ENCODE results near the gene CABP4.
A peak's percentile ranks its signal among the peaks of the same experiment; 100 is the strongest.
"Not testable (repeated sequence)": the region's sequence is repeated elsewhere in the genome, so short reads cannot be mapped to it uniquely, and the experiment has no call there.

The CABP4 gene

DNA sequence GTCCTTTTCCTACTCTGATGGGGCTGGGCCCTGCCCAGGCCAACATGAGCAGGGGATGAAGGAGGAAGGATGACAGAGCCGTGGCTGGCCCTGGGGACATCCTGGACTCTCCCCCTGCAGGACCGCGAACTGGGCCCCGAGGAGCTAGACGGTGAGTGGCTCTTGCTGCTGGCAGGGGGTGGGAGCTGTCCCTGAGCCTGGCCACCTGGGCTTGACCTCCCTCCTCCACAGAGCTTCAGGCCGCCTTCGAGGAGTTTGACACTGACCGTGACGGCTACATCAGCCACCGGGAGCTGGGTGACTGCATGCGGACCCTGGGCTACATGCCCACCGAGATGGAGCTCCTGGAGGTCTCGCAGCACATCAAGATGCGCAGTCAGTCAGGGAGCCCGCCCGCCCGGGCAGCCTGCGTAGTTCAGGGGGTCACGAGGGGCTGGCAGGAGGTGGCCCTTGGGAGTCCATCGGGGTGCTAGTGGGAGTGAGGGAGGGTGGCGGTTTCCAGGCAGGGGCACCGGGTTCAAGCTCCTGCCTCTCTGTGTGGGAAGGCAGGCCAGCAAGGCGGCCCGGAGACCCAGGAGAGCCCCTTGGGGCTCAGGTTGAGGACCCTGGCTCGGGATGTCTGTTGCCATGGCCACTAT is 1.0 kb downstream of the CABP4 start:
- DNase-seq = no peak

DNA sequence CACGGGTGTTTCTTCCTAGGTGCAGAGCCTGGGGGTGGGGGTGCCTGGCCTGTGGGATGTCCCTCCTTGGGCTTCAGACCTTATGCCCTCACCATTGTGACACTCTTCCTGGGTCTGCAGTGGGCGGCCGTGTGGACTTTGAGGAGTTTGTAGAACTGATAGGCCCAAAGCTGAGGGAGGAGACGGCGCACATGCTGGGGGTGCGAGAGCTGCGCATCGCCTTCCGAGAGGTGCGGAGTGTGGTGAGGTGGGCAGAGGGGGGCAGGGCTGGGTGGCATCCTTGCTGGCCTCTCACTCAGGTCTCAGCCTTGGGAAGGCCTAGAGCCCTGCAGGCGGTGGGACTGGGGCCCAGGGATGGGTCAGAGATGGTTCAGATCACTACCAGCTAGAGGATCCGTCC is 2.3 kb downstream of the CABP4 start:
- no peak for DNase-seq

DNA sequence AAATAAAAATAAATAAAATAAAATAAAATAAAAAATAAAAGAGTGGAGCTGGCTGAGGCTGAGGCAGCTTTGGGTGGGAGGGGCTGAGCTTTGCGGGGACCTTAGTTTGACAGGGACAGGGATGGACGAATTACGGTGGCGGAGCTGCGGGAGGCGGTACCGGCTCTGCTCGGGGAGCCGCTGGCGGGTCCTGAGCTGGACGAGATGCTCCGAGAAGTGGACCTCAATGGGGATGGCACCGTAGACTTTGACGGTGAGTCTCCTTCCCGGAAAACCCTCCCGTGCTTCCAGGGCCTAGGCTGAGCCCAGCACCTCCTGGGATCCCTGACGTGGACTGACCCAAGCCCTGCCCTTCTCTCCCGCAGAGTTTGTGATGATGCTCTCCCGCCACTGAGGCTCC is 3.1 kb downstream of the CABP4 start:
- DNase-seq = no peak

- no peak for DNase-seq
Measured at GRCh38 chr11:67463186-67463585, 8.0 kb downstream of the CABP4 start.

DNA sequence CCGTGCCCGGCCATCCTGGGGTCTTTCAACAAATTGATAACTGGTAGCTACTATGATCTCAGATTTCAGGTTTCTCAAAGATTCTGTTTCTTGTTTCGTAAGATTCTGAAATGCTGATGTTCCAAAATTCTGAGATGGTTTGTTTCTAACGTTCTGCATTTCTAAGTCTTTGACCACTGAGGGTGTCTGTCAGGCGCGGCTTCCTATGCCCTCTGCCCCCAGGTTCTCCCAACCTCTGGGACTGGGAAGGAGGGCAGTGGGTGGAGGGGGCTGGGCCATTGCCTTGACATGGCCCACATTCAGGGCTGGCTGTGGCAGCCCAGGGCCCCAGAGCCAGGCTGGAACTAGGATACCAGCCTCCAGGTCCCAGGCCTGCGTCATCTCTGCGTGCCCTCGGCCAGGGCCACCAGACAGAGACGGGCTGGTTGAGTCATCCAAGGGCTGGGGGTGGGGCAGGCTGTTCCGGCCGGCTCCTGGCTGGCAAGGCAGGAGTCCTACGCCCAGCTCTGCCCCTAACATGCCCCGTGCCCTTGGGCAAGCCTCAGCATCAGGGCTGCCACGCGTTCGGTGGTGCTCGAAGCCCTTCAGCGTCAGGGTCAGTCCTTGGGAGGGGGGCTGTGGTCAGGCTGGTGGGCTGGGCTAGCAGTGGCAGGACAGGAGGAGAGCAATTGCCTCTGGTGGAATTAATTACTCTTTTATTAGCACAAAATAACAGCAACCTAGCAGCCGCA is 8.7 kb downstream of the CABP4 start:
- no peak for DNase-seq

- DNase-seq = peak; percentile 73
Measured at GRCh38 chr11:67464411-67465188, 9.4 kb downstream of the CABP4 start.

DNA sequence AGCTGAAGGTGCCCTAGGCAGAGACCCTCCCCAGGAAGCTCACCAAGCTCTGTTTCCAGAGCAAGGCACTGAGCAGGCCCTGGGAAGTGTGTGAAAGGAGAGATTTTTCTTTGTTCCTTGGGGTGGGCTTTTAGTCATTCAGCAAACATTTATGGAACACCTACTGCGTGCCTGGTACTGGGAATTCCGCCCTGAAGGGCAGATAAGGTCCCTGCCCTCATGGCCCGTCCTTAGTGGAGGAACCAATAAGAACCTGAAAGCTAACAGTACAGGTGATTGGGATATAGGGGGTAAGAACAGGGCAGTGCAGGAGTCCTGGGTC is 10.0 kb downstream of the CABP4 start:
- DNase-seq = no peak

GRCh38 chr11:67465530-67465929 is 10.4 kb downstream of the CABP4 start:
- not testable (repeated sequence) for DNase-seq

- DNase-seq = peak; percentile 13
Measured at GRCh38 chr11:67466367-67466766, 11.2 kb downstream of the CABP4 start.

DNA sequence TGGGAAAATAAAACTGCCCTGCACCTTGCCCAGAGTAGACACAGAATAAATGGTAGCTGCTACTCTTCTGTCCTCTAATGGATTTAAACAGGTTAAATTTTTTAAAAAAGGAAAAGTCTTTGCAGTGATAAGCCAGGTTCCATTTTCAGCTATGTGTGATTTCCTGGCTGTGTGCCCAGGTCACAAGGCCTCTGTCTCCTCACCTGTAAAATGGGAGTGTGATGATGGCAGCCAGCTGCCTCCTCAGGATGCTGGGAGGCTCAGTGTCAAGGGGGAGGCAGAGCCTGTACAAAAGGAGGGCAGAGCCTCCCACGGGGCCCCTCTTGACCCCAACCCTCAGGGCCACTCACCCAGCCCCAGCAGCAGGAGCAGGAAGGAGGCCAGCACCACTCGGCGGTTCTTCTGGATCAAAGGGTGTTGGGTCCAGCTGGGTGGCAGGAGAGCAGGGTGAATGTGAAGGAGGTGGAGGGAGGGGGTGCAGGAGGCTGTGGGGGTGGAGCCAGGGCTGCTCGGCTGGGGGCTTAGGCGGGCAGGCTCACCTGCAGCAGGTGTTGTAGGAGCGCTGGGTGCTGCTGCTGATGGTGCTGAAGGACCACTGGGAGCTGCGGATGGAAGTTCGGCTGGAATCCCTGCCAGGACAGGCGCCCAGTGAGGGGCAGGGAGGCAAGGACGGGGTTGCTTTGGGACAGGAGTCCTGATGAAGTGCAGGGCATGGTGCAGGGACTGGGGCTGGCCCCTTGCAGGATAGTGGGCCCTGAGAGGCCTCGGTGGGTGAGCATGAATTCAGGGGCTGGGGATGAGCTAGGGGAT is 12.0 kb downstream of the CABP4 start:
- DNase-seq = no peak

DNA sequence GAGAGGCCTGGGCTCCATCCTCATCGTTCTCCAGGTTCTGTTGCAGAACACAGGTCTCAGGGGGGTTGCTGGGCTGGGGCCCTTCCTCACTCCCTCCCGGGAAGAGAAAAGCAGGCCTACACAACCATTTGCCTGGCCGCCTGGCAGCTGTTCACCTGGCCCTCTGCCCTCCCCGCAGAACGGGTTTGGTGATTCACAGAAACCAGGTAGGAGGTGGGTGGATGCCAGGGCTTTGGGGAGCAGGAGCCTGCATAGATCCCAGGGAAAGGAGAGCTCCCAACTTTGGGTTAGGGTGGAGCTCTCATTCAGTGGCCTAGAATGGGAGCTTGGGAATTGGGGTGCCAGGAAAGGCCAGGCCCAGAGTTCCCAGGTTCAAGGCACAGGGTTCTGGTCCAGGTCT is 12.9 kb downstream of the CABP4 start:
- no peak for DNase-seq

- DNase-seq = no peak
Measured at GRCh38 chr11:67468456-67468758, 13.3 kb downstream of the CABP4 start.

GRCh38 chr11:67468759-67469507 is 13.8 kb downstream of the CABP4 start, which contains the start of gene TMEM134:
Gene TMEM134 (minus strand): TSS chr11:67469251. CDS start chr11:67469192, 59 bp downstream.
- DNase-seq = peak; percentile 94

DNA sequence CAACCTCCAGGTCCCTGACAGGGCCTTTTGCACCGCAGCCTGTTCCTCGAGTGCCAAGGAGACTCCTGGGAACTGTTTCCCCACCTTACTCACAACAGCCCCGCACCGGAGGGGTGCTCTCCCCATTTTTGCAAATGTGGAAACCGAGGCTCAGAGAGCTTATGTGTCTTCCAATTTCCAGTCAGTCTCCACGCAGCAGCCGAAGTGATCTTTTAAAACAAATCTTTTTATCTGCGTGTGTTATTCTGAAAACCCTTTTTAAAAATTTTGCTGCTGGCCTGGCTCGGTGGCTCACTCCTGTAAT is 14.3 kb downstream of the CABP4 start:
- DNase-seq = no peak

- no peak for DNase-seq
Measured at GRCh38 chr11:67470337-67471002, 15.3 kb downstream of the CABP4 start.

GRCh38 chr11:67472882-67473281 is 17.7 kb downstream of the CABP4 start:
- no peak for DNase-seq

DNA sequence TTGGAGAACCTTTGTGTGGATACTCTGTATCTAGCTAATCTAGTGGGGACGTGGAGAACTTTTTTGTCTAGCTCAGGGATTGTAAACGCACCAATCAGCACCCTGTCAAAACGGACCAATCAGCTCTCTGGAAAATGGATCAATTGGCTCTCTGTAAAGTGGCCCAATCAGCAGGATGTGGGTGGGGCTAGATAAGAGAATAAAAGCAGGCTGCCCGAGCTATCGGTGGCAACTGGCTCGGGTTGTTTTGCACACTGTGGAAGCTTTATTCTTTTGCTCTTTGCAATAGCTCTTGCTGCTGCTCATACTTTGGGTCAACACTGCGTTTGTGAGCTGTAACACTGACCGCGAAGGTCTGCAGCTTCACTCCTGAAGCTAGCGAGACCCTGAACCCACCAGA is 21.5 kb downstream of the CABP4 start:
- not testable (repeated sequence) for DNase-seq

GRCh38 chr11:67477344-67478050 is 22.3 kb downstream of the CABP4 start:
- not testable (repeated sequence) for DNase-seq

GRCh38 chr11:67482275-67482826 is 27.2 kb downstream of the CABP4 start:
- no peak for DNase-seq

DNA sequence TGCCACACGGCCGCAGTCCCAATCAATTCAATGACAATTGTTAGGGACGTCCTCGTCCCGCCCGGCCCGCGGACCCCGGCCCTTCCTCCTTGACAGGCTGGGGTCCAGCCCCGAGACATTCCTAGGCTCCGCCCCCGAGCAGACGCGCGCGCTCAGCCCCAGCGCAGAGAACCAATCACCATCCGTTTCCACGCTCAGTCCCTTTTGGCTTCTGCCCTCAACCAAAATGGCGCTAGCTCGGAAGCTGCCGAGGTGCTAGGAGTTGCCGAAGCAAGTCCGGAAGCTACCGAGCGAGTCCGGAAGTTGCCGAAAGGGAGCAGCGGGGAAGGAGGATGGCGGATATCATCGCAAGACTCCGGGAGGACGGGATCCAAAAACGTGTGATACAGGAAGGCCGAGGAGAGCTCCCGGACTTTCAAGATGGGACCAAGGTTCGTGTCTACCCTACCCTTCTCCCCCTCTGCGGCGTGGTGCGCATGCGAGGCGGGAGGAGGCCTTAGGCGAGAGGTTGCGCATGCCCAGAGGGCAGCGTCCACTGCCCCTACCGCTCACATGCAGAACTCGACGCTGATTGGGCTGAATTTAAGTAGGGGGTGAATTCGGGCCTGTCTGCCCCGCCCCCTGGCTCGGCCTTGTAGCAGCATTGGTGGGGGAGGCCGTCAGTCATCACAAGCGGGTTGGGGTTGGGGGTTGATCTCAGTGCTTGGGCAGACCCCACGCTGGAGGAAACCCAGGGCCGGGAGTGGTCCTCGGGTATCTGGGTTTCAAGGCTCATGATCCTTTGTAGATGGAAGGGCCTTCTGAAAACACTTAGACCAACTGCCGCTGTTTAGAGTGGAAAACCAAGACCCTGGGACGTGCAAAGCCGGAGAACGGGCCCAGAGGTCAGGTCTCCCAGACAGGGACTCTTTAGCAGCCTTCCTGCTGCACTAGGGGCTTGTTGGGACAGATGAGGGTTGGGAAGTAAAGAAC is 28.0 kb downstream of the CABP4 start, which contains the start of gene AIP:
TSS of gene AIP (plus strand) at position 200 of the 972 bp plus-strand sequence. CDS start at position 333, 133 bp downstream.
- DNase-seq = peak; percentile 98
